HG02973 (cell line): Measurements from ENCODE around the gene PPM1A.

Experiments
- ATAC-seq: cut with Tn5 transposase; IDR thresholded peaks from one replicate; pipeline ENCODE4 v1.9.1; 2021; ENCODE audit warnings: moderate library complexity; ENCODE audit not compliant: unreplicated experiment

PPM1A gene

DNA sequence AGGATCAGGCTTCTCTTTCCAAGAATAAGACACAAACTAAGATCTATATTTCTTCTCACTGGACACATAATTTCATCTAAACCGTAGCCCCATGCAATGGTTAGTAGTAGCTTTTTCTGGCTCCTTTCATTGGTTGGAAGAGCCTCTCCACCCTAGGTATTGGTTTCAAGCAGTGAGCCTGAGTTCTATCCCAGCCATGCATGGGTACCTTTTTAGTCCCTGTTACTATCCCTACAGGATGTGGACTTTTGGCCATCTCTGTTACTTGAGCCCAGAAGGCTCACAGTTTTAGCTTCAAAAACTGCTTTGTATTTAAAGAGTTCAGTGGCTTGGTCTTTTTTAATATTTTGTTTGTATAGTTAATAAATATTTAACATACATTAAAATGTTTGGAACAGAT is 16.1 kb downstream of the PPM1A start:
- no peak for ATAC-seq

DNA sequence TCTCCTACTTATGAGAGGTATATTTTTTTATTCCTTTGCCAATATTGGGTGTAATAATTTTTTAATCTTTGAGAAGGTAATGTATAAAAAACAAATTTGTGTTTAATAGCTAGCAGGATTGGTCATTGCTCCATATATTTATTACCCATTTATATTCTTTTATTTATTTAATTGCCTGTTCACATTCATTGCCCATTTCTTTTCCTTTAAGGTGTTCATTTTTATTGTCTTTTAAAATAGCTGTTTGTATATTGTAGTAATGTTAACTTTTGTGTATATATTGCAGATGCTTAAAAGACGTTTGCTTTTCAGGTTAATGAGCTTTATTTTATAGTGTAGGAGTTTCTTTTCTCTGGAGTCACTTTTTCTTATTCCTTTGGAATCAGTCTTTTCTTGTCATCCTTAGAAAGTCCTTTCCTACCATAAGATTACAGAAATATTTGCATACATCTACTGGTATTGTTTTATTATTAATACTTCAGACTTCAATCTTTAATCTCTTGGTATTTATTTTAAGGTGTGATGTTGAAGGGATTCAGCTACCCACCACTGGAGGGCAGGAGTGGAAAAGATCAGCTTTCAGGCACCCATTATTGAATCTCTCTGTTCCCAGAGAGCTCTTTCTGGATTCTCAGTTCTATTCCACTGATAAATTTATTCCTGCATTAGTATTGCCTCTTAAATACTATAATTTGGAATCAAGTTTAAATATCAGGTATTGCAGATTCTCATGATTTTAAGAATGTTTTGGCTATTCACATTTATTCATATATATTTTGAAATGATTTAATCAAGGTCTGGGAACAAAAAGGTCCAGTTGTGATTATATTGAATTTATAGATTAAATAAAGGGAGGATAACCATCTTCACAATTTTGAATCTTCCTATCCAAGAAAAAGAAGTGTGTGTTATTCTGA is 17.3 kb downstream of the PPM1A start:
- no peak for ATAC-seq

DNA sequence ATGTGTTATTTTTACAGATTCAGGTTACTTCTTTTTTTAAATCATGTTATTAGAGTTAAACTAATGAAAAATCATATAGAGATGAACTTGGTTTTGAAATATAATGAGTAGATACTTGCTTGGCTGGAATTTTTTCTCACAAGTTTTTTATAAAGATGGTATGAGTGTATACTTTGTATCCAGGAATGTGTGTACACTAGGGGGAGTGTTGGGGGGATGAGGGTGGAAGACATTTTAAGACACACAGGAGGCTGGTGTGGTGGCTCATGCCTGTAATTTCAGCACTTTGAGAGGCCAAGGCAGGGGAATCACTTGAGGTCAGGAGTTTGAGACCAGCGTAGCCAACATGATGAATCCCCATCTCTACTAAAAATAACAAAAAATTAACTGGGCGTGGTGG is 23.2 kb downstream of the PPM1A start:
- ATAC-seq = no peak

DNA sequence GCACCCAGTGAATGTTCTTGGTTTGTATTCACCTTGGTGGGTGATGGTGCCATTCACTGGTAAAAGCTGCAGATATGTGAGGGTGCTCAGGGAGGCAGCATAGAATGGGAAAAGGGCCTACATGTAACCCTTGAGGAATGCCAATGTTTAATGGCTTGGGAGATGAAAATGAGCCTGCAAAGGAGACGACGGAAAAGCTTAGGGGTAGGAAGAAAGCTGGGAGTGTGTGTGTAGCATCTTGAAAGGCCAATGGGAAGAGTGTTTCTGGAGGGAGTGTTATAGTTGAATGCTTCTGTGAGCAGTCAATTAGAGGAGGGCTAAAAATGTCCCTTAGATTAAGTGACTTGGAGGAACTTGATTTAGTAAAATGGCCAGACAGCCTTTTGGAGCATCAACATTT is 24.9 kb downstream of the PPM1A start:
- ATAC-seq = no peak

DNA sequence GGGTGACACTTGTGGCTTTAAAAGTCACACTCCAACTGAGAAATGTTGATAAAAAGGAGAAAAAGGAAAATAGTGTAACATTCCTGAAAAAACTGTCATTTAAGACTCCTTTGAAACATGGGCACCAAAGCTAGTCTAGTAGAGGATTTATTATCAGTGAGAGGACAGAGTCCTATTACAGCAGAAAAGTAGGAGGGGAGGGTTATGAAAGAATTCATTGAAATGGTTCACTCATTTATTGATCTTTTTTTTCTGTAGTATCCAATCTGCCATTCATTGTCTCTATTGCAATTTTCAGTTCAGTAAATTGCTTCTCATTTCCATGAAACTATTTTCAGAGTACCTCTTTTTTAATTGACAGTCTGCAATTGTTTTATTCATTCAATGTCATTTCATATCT is 25.4 kb downstream of the PPM1A start:
- ATAC-seq = no peak

DNA sequence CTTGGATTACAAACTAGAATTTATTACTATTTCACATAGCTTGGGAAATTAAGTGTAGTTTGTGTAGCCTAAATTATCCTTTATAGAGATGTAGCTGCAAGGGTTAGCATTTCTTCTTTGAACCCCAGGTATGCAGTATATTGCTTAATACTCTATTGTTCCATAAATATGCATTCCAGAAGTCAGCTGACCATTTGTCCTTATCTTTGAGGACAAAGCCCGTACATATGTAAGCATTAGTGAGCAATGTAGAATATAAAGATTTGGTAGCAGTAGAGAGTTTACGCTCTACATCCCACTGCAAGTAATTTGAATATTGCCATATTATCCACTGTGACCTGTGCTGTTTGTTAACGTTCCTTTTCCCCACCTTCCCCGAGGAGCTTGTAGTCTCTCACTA is 26.9 kb downstream of the PPM1A start:
- no peak for ATAC-seq

DNA sequence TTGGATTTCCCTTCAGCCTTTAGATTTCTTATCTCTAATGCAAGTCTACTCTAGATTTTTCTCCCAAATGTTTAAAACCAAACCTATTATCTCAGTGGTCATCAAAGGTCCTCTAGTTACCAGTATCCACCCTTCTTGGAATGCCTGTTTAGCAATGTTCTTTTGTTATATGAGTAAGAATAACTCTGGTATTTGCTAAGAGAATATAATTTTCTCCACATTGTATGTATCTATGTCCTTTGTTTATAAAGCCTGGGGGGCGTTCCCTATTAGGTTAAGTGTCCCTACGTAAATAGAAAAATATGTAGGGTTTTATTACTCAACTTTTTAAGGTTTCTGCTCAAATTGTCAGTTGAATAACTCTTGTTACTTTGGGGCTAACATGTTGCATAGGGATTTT is 27.3 kb downstream of the PPM1A start:
- ATAC-seq = no peak

DNA sequence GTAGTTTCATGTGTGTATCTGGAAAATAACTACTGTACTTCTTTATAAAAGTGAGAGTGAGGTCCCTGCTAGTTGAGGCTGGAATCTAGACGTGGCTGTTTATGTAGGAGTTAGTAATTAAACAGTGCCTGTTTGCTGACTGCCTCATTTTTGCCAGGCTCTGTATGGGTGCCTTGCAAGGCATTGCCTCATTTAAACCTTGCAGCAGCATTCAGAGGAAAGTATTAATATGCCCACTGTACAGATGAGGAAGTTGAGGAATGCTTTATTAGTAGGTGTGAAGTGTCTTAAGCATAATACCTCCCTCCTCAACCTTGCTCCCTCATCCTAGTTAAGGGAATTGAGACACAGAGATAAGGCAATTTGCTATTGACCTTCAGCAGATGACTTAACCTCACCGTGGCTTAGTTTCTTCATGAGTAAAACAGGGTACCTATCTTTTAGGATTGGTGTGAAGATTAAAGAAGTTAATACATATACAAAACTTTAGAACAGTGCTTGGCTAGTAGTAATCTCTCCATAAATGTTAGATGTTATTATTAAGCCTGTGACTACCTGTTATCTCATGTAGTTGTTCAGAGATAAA is 28.7 kb downstream of the PPM1A start:
- ATAC-seq = no peak

DNA sequence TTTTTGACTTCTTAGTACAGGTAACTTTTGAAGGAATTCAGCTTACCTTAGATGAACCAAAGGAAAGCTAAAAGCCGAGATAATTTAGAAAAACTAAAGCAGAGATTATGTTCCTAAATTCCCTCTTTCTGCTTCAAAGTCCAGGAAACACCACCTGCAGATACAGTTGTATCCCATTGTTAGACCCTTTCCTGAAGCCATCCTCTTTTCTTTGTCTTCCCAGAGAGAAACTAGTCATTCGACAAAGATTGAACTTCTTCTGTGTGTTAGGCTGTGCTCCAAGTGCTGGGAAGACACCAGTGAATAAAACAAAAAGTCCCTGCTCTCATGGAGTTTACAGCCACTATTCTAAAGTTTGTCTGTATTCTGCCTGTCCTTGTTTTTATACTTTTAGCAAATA is 29.3 kb downstream of the PPM1A start:
- ATAC-seq = no peak

DNA sequence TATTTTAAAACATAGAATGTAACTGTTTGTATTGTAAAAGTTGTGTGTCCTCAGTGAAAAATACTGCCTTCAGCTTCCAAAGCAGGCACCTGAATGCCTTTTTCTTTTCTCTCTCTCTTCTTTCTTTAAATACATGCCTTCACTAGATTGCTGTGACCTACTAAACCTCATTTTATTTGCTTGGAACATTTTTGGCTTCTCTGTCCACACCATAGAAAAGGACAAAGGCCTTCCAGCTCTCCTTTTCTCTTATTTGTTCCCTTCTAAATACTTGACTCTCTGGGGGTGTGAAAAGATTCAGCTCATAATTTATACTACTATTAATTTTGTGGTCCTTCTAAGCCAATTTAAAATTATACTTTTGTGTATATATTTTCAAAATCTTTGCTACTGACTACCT is 38.4 kb downstream of the PPM1A start:
- no peak for ATAC-seq

DNA sequence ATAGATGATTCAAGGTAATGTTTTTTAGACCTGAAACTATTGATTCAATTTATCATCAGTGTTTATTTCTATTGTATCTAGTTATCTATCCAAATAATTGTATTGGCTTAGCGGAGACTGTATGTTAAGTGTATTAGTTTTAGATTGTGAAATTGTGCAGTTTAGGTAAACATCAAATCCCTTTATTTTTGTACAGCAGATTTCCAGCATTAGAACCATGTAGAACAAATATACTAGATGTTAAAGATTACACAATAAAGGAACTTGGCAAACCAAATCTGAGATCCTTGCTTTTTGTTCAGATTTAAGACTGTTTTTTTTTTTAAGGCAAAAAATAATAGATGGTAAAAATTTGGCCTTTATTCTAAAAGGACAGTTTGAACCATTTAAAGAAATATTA is 39.3 kb downstream of the PPM1A start:
- no peak for ATAC-seq

DNA sequence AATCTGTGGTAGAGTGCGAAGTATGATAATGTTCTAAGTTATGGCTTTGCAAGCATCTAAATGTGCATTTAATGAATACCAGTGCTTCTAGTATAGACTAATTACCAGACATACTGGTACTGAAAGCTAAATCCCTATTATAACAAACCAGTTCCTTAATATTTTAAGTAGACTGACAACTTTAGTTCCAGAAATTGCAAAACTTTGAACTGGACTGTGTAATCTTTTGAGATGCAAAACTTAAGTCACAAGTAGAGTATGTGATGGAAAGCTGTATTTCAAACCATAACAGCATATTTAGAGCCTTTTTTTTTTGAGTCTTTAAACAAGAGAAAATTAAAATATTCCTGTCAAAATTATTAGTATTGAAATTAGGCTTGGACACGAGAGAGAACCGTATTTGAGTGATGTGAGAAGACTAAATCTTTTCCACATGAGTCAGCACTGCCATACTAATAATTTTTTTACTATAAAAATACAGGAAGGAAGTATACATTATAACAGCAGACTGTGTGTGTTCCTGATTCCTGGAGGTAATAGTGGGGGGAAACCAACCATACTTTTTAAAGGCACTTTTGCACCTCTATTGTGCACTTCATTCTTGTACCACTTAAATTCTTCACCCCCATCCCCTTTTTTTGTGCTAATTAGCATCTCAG is 45.5 kb downstream of the PPM1A start:
- no peak for ATAC-seq

DNA sequence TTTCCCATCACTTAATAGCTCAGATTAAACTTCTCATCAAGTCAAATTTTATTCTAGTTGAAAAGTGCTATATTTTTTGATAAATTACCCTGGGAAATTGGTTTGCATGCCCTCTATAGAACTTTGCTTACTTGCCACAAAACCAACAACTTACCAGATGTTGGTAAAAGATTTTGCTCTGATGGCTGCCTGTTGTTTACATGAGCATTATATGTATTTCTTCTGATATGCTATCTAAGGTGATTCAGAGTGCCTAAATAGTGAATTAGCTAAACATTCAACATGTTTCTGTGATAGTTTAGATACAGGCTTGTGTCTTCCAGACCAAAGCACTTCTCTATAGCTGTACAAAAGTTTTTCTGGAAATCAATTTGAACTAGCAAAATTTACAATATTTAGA is 51.0 kb downstream of the PPM1A start:
- ATAC-seq = no peak

DNA sequence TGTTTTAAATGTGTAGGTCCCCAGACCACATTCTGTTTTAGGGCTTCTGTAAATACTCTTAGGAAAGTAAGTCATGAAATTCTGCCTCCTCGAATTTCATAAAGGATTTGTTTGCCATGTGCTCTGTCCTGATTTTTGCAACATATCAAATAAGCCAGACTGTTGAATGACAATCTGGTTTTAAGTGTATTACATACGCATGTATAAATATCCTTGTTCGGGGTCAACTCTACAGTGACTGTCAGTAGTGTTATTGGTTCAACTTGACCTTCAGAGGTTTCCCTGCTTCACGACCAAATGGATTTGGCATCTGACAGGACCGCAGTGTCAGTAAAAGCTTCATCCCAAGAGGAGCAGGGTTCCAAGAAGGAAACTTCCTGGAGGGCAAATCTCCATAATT is 52.7 kb downstream of the PPM1A start:
- ATAC-seq = no peak

DNA sequence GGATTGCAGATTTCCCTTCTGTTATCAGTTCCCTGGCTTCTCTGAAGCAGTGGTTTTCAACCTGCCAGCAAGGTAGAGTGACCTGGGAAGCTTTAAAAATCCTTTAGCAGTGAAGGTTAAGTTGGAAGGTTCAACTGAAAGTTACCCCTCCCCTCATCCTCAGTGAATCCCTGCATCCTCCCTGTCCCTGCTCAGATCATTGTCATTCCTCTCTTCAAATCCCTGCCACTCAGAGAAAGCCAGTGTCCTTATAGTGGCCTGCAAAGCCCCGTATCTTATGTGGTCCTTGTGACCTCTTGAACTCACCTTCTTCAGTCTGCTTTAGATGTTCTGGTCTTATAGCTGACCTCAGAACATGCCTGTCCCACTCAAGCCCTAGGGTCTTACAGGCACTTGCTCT is 53.6 kb downstream of the PPM1A start:
- no peak for ATAC-seq

DNA sequence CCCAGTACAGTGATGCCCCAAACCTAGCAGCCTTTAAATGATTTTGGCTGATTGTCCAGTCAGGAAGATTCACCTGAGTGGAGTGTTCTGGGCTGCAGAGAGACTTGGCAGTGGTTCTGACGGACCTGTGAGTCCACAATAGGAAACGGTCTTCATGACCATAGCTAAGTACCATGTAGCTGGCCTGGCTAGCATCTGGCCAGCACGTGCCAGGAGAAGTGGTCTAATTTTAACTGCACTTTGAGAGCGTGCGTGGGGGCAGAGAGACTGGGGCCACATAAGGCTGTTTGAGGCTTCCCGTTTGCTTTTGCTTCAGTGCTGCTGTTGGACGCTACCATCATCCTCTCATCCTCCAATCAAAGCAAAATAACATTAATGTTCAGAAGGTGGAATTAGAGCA is 54.7 kb downstream of the PPM1A start:
- no peak for ATAC-seq

DNA sequence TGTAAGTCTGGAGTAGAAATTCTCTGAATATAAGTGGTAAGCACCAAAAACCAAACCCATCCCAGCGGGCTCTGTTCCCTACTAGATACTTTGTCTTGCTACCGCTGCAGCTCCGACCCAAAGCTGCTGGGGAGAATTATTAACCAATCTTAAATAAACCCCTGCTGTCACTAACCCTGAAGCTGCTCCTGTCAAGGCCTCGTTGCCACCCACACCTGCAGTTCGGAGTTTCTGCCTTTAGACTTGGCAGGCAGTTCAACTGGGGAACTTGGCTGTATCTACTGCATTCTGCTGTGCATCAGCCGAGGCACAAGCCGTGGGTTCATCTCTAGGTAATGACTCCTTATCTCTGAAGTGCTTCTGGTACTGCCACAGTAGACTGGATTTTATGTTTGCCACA is 55.5 kb downstream of the PPM1A start:
- ATAC-seq = no peak

DNA sequence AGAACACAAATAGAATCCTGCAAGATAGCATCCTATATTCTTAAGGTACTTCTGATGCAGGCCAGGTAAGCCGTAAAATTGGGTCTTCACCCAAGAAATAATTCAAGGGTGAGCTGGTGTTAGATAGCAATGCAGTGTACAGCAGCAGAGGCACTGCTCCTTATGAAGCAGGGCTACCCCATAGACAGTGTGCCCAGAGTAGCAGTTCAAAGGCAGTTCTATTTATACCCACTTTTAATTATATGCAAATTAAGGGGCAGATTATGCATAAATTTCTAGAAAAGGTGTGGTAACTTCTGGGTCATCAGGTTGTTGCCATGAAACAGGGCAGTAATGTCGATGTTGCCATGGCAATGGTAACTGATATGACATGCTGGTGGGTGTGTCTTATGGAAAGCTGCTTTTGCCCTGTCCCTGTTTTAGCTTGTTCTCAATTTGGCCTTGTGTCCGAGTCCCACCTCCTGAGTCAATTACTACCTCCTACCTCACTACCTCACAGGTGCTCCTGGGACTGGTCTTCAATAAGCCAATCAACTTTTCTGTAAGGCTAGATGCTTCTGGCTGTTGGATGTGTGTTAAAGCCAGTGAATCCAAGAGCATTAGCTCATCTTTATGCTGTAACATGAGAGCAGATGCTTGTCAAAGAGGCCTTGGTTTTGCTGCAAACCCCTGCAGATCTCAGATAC is 61.0 kb downstream of the PPM1A start:
- ATAC-seq = no peak

DNA sequence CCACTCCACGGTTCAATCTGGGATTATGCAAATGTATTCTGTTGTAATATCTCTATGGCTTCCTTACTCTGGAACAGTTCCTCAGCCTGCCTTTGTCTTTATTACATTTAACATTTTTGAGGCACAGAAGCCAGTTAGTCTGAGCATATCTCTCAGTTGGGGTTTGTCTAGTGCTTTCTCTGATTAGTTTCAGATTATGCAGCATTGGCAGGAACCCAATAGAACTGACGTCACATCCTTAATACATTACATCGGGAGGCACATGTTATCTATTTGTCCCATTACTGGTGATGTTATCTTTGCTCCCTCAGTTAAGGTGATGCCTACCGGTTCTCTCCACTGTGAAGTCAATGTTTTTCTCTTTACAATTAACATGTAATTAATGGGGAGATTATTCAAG is 62.4 kb downstream of the PPM1A start:
- no peak for ATAC-seq

DNA sequence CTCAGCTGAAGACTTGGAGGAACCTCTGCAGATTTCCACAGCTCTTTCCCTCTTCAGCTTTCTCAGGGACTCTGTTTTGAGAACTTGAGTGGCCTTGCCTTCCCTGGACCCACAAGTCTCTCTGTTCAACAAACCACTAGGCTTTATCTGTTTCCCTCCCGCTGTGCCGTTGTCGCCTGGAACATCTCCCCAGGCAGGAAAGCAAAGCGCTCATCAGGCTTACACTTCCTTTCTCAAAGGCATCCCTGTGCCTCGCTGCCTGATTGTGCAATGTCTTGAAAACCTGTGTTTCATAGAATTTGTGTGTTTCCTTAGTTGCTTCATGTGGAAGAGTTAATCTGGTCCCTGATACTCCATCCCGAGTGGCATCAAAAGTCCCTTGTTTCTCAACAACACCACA is 64.1 kb downstream of the PPM1A start:
- no peak for ATAC-seq

DNA sequence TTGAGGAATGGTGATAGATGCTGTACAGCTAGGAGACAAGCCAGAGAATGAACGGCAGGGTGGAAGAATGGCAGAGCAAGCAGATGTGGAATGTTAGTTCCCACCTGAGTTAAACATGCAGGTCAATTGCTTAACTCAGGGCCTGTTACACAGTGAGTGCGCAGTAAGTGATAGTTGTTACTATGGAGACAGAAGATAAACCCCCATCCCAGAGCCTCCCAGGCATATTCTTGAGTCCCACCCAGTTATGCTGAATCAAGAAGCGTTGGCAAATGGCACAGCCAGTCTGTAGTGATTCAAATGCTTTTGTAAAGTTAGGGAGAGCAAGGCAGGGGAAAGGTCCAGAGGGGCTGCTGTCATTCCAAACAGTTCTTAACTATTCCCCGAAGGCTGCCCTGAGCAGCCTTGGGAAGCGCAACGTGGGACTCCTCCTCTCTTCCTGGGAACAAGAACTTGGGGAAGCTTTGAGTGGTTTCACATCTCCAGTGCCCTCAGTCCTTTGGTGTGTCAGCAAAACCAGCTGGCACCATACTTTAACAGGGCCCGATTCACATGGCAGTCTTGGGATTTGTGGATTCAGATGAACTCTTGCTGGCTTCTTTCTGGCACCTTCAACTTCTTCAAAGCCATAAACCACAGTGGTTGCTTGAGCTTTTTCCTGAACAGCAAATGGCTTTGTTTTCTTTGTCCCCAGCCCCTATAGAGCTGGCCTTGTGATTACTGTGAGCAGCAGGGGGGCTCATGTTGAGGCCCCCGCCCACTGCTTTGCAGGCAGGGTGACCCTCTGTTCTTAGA is 66.4 kb downstream of the PPM1A start:
- no peak for ATAC-seq
